Keratinocyte (primary cell): Measurements from ENCODE around the gene TMED7. TPM values are rescaled to one million over a fixed set of nuclear protein-coding genes. Genes with fewer than 3 reads are reported as not detected.

Experiments used
- DNase-seq: peaks from one replicate; pipeline ENCODE4 v3.0.0-alpha.2; 2011; ENCODE audit warnings: low read depth, missing footprints, low spot score
- FAIRE-seq: peaks from 2 replicates; lab custom pipeline; 2011; peaks lifted over from hg19 to GRCh38; lab: Jason Lieb, UNC
- H2AFZ ChIP-seq: 2 replicates; pipeline ENCODE4 v1.6.0; 2012; ENCODE audit warnings: low read length, control low read depth, inconsistent platforms; ENCODE audit not compliant: control insufficient read depth
- H3K27ac ChIP-seq: 2 replicates; pipeline ENCODE4 v1.5.1; 2011; ENCODE audit warnings: low read length; ENCODE audit not compliant: control insufficient read depth, insufficient read depth
- H3K27me3 ChIP-seq: 3 replicates; pipeline ENCODE4 v1.6.0; 2011; ENCODE audit warnings: low read length; ENCODE audit not compliant: control insufficient read depth, insufficient read depth; ENCODE audit errors: extremely low read depth
- H3K36me3 ChIP-seq, 2 experiments: 2 replicates in 1 of 2; 3 replicates in 1 of 2; pipeline ENCODE4 v1.5.1; 2011; ENCODE audit warnings: low read length in 2 of 2, mild to moderate bottlenecking in 1 of 2; ENCODE audit not compliant: control insufficient read depth in 2 of 2, insufficient read depth in 2 of 2; ENCODE audit errors: extremely low read depth in 1 of 2
- H3K4me1 ChIP-seq: 3 replicates; pipeline ENCODE4 v1.5.1; 2011; ENCODE audit warnings: low read length; ENCODE audit not compliant: control insufficient read depth, insufficient read depth; ENCODE audit errors: extremely low read depth
- H3K4me2 ChIP-seq: 3 replicates; pipeline ENCODE4 v1.6.0; 2011; ENCODE audit warnings: low read depth, low read length; ENCODE audit not compliant: control insufficient read depth, insufficient read depth; ENCODE audit errors: extremely low read depth
- H3K4me3 ChIP-seq, 3 experiments: fragments of 200-600 bp in 1 of 3; sonication (generic) in 1 of 3; 2 replicates in 2 of 3; 3 replicates in 1 of 3; pipeline ENCODE4 v1.5.1; 2011 to 2016; ENCODE audit warnings: low read length in 3 of 3, mild to moderate bottlenecking in 3 of 3, control low read depth in 2 of 3, inconsistent platforms in 1 of 3, low read depth in 1 of 3, mixed read lengths in 1 of 3, mixed run types in 1 of 3, moderate library complexity in 1 of 3; ENCODE audit not compliant: control insufficient read depth in 2 of 3, insufficient read depth in 2 of 3; ENCODE audit errors: extremely low read depth in 1 of 3
- H3K79me2 ChIP-seq: 2 replicates; pipeline ENCODE4 v1.6.0; 2012; ENCODE audit warnings: low read length; ENCODE audit not compliant: control insufficient read depth, insufficient read depth
- H3K9ac ChIP-seq: 3 replicates; pipeline ENCODE4 v1.6.0; 2011; ENCODE audit warnings: low read length; ENCODE audit not compliant: control insufficient read depth, insufficient read depth; ENCODE audit errors: extremely low read depth
- H3K9me1 ChIP-seq: 3 replicates; pipeline ENCODE4 v1.6.0; 2011; ENCODE audit warnings: low read length; ENCODE audit not compliant: control insufficient read depth, insufficient read depth; ENCODE audit errors: extremely low read depth
- H3K9me3 ChIP-seq: 2 replicates; pipeline ENCODE4 v1.5.1; 2012; ENCODE audit warnings: low read depth, low read length; ENCODE audit not compliant: control insufficient read depth
- H4K20me1 ChIP-seq: 3 replicates; pipeline ENCODE4 v1.6.0; 2011; ENCODE audit warnings: low read length; ENCODE audit not compliant: control insufficient read depth, insufficient read depth; ENCODE audit errors: extremely low read depth
- CTCF ChIP-seq, 3 experiments: IDR thresholded peaks in 1 of 3; conservative IDR thresholded peaks in 1 of 3; optimal IDR thresholded peaks in 1 of 3; 2 replicates in 2 of 3; 3 replicates in 1 of 3; pipeline versions ENCODE3 to v1.5.1; 2011; ENCODE audit warnings: low read length in 3 of 3, mild to moderate bottlenecking in 3 of 3, moderate library complexity in 2 of 3, control low read depth in 1 of 3, inconsistent platforms in 1 of 3; ENCODE audit not compliant: insufficient read depth in 2 of 3; ENCODE audit errors: extremely low read depth in 1 of 3
- EZH2 ChIP-seq: IDR thresholded peaks from one replicate; pipeline ENCODE4 v1.6.1; 2012; ENCODE audit warnings: inconsistent platforms, mild to moderate bottlenecking, low read length, moderate library complexity
- dilution Hi-C: fragments of 300-500 bp; cut with MboI; formaldehyde crosslinking; loops from one replicate; pipeline ENCODE4 v1.7.0; 2020; ENCODE audit warnings: low sequenced_read_pairs; ENCODE audit not compliant: extremely low pct_ligation_motif_present
- polyA plus RNA-seq, 5 experiments: library from polyadenylated mRNA; depleted of rRNA in 3 of 5; stranded (reverse) in 3 of 5; stranded (forward) in 1 of 5; unstranded in 1 of 5; fragments of >200 nt; gene quantifications; 1 replicate in 1 of 5; 2 replicates in 3 of 5; 3 replicates in 1 of 5; pipeline versions ENCODE4 v1.2.1 to v1.2.3, GENCODE V29; 2011 to 2012; ENCODE audit warnings: missing spikeins in 2 of 5, low read depth in 1 of 5, low replicate concordance in 1 of 5

Gene TMED7
- polyA plus RNA-seq, 1 donor (not counting 4 experiments of a cell fraction or from before 2014, with no cell fraction given), result 77.9 TPM

GRCh38 chr5:115673596-115673995, 47.8 kb upstream of the TMED7 start:
- DNase-seq, result no peak
- no peak overlapping the region for H3K4me3 ChIP-seq
- H4K20me1 ChIP-seq, result no peaks in the 10 kb centered on the region
- no peaks in the 10 kb centered on the region for H3K36me3 ChIP-seq
- H3K27ac ChIP-seq, result no peak overlapping the region
- no peak overlapping the region for H3K4me2 ChIP-seq
- H2AFZ ChIP-seq, result no peak overlapping the region
- no peak overlapping the region for H3K9ac ChIP-seq
- H3K9me1 ChIP-seq, result no peaks in the 10 kb centered on the region
- no peaks in the 10 kb centered on the region for H3K9me3 ChIP-seq
- H3K27me3 ChIP-seq, result no peaks in the 10 kb centered on the region
- H3K4me1 ChIP-seq, result no peaks in the 10 kb centered on the region
- FAIRE-seq, result no peak
- dilution Hi-C loops, result no loop called here
- TF ChIP-seq EZH2 (no peak), CTCF (optimal IDR thresholded peaks at IDR 0.05 in 1 of 3, IDR thresholded peaks at IDR 0.05 in 1 of 3, conservative IDR thresholded peaks at IDR 0.05 in 1 of 3; ENCODE audit: extremely low read depth in 1 of 3, insufficient read depth in 2 of 3, low read length in 3 of 3) (no peak)
- H3K79me2 ChIP-seq, result no peaks in the 10 kb centered on the region

GRCh38 chr5:115671939-115672338, 46.1 kb upstream of the TMED7 start:
- Histone ChIP-seq H3K27me3 (no peaks in the 10 kb centered on the region), H3K9me3 (no peaks in the 10 kb centered on the region), H3K79me2 (no peaks in the 10 kb centered on the region), H3K4me2 (no peak overlapping the region), H3K27ac (no peak overlapping the region), H3K4me1 (no peaks in the 10 kb centered on the region), H3K4me3 (no peak overlapping the region), H2AFZ (no peak overlapping the region), H4K20me1 (no peaks in the 10 kb centered on the region), H3K9ac (no peak overlapping the region), H3K36me3 (no peaks in the 10 kb centered on the region), H3K9me1 (no peaks in the 10 kb centered on the region)
- FAIRE-seq (no peak), DNase-seq (no peak)
- no peak for TF ChIP-seq EZH2
- TF ChIP-seq CTCF (optimal IDR thresholded peaks at IDR 0.05 in 1 of 3, IDR thresholded peaks at IDR 0.05 in 1 of 3, conservative IDR thresholded peaks at IDR 0.05 in 1 of 3; ENCODE audit: extremely low read depth in 1 of 3, insufficient read depth in 2 of 3, low read length in 3 of 3), result no peak
- dilution Hi-C loops, result no loop called here
